Uterus (tissue), 4 donors: ENCODE data around the gene TTC39C. TPM values are rescaled to one million over a fixed set of nuclear protein-coding genes. Genes with fewer than 3 reads are reported as not detected.
"Not testable (repeated sequence)": the region's sequence is repeated elsewhere in the genome, so short reads cannot be mapped to it uniquely, and the experiment has no call there.

Experiments used
- DNase-seq, 2 donors: peaks; one replicate each; pipeline ENCODE4 v3.0.0-alpha.2; 2019 to 2020
- H3K27ac ChIP-seq, 2 donors: fragments of 200-600 bp; sonication (generic); 1 replicate in 1 of 2; 2 replicates in 1 of 2; pipeline ENCODE4 v1.5.1; 2016 to 2018
- H3K27me3 ChIP-seq, 2 donors: fragments of 200-600 bp; sonication (generic); one replicate each; pipeline ENCODE4 v1.5.1; 2018 to 2019; ENCODE audit warnings: control low read depth in 1 of 2
- H3K36me3 ChIP-seq, 2 donors: fragments of 200-600 bp; sonication (generic); one replicate each; pipeline ENCODE4 v1.5.1; 2019; ENCODE audit warnings: control low read depth in 1 of 2
- H3K4me1 ChIP-seq, 2 donors: fragments of 200-600 bp; sonication (generic); one replicate each; pipeline ENCODE4 v1.5.1; 2018 to 2019; ENCODE audit warnings: control low read depth in 1 of 2
- H3K4me3 ChIP-seq, 2 donors: fragments of 200-600 bp; sonication (generic); 1 replicate in 1 of 2; 2 replicates in 1 of 2; pipeline ENCODE4 v1.5.1; 2018 to 2019; ENCODE audit warnings: mild to moderate bottlenecking in 1 of 2
- H3K9me3 ChIP-seq, 2 donors: fragments of 200-600 bp; sonication (generic); one replicate each; pipeline ENCODE4 v1.5.1; 2019; ENCODE audit warnings: control low read depth in 1 of 2
- CTCF ChIP-seq, 4 experiments: fragments of 200-600 bp in 2 of 4; fragments of 450-650 bp in 2 of 4; sonication (generic) in 2 of 4; IDR thresholded peaks; one replicate each; pipeline ENCODE4 v1.5.1; 2016 to 2019; ENCODE audit warnings: antibody characterized with exemption in 4 of 4, mild to moderate bottlenecking in 2 of 4, moderate library complexity in 1 of 4
- POLR2A ChIP-seq, 2 donors: fragments of 450-650 bp; IDR thresholded peaks; one replicate each; pipeline ENCODE4 v1.6.1; 2016; ENCODE audit warnings: antibody characterized with exemption in 2 of 2, mild to moderate bottlenecking in 1 of 2, moderate library complexity in 1 of 2
- intact Hi-C: fragments of 100-400 bp; cut with DNase I; formaldehyde crosslinking; loops from one replicate; pipeline ENCODE4 v1.15.1; 2023; ENCODE audit warnings: low total_unique reads
- total RNA-seq, 4 donors: library from RNA; depleted of rRNA in 3 of 4; stranded (reverse); fragments of >200 nt in 3 of 4; gene quantifications; one replicate each; pipeline versions ENCODE4 v1.1.0 to v1.2.4, GENCODE V29; 2014 to 2023
- donor health status: DM: yes; HTN: yes; CAD: no.

The TTC39C gene
- total RNA-seq, 4 donors from 2014 or later = 25.6 to 50.6 (median 33.5) TPM

- Histone ChIP-seq H3K4me1 (no peaks in the 10 kb centered on the region), H3K27ac (no peak overlapping the region), H3K27me3 (no peaks in the 10 kb centered on the region), H3K4me3 (no peak overlapping the region), H3K36me3 (no peaks in the 10 kb centered on the region), H3K9me3 (no peaks in the 10 kb centered on the region)
- intact Hi-C loops = no loop called here
- no peak for DNase-seq
- TF ChIP-seq CTCF (IDR thresholded peaks at IDR 0.05) (no peak), POLR2A (IDR thresholded peaks at IDR 0.05) (no peak)
These were observed 126.1 kb downstream of the TTC39C start for GRCh38 chr18:24140697-24141096.

GRCh38 chr18:24142376-24142775, 127.8 kb downstream of the TTC39C start:
- TF ChIP-seq CTCF (IDR thresholded peaks at IDR 0.05) = no peak
- TF ChIP-seq POLR2A (IDR thresholded peaks at IDR 0.05) = no peak
- no peak for DNase-seq

GRCh38 chr18:24149591-24149990, 135.0 kb downstream of the TTC39C start:
- intact Hi-C loops, H3K4me3 ChIP-seq, H3K9me3 ChIP-seq, H3K36me3 ChIP-seq, H3K27me3 ChIP-seq, H3K4me1 ChIP-seq, DNase-seq, H3K27ac ChIP-seq: not testable (repeated sequence)

More at GRCh38 chr18:24142376-24142775, 127.8 kb downstream of the TTC39C start:
- intact Hi-C loops = no loop called here
- Histone ChIP-seq H3K4me1 (no peaks in the 10 kb centered on the region), H3K27me3 (no peaks in the 10 kb centered on the region), H3K4me3 (no peak overlapping the region), H3K27ac (no peak overlapping the region), H3K9me3 (no peaks in the 10 kb centered on the region), H3K36me3 (no peaks in the 10 kb centered on the region)

- intact Hi-C loops = no loop called here
- Histone ChIP-seq H3K36me3 (no peaks in the 10 kb centered on the region), H3K4me1 (no peaks in the 10 kb centered on the region), H3K4me3 (no peak overlapping the region), H3K27ac (no peak overlapping the region), H3K27me3 (no peaks in the 10 kb centered on the region), H3K9me3 (no peaks in the 10 kb centered on the region)
- no peak for DNase-seq
- no peak for TF ChIP-seq CTCF (IDR thresholded peaks at IDR 0.05)
- TF ChIP-seq POLR2A (IDR thresholded peaks at IDR 0.05) = no peak
These were observed 138.8 kb downstream of the TTC39C start for GRCh38 chr18:24153397-24153796.

GRCh38 chr18:24157855-24158254, 143.3 kb downstream of the TTC39C start:
- intact Hi-C loops = no loop called here
- H3K27me3 ChIP-seq = no peaks in the 10 kb centered on the region
- no peak overlapping the region for H3K27ac ChIP-seq
- H3K9me3 ChIP-seq = no peaks in the 10 kb centered on the region
- TF ChIP-seq CTCF (IDR thresholded peaks at IDR 0.05) = no peak
- TF ChIP-seq POLR2A (IDR thresholded peaks at IDR 0.05) = no peak
- no peak for DNase-seq
- no peak overlapping the region for H3K4me3 ChIP-seq
- H3K4me1 ChIP-seq = no peaks in the 10 kb centered on the region
- H3K36me3 ChIP-seq = no peaks in the 10 kb centered on the region

GRCh38 chr18:24160086-24160485, 145.5 kb downstream of the TTC39C start:
- no peak for TF ChIP-seq CTCF (IDR thresholded peaks at IDR 0.05)
- no peak for TF ChIP-seq POLR2A (IDR thresholded peaks at IDR 0.05)
- intact Hi-C loops = no loop called here
- no peak for DNase-seq
- no peaks in the 10 kb centered on the region for H3K9me3 ChIP-seq
- H3K4me1 ChIP-seq = no peaks in the 10 kb centered on the region
- no peak overlapping the region for H3K4me3 ChIP-seq
- H3K27me3 ChIP-seq = no peaks in the 10 kb centered on the region
- no peaks in the 10 kb centered on the region for H3K36me3 ChIP-seq
- H3K27ac ChIP-seq = no peak overlapping the region
